Activated effector memory CD4-positive, alpha-beta T cell treated with Interleukin-2 at 50 U/mL for 16 hours (primary cell): ENCODE results near the gene KRTAP23-1.

Source experiments
- DNase-seq: peaks from one replicate; pipeline ENCODE4 v3.0.0-alpha.2; 2020

Gene KRTAP23-1

GRCh38 chr21:30348506-30348905, at the start of gene KRTAP23-1:
TSS of gene KRTAP23-1 (minus strand) at chr21:30348606. CDS start at chr21:30348606, 0 bp downstream.
- no peak for DNase-seq

- DNase-seq, result no peak
Observed at GRCh38 chr21:30395731-30396130, 47.3 kb upstream of the KRTAP23-1 start, which contains the start of gene KRTAP13-1. TSS of gene KRTAP13-1 (plus strand) at chr21:30396031. CDS start at chr21:30396087, 56 bp downstream.

- DNase-seq, result no peak
Observed at GRCh38 chr21:30391492-30392025, 43.2 kb upstream of the KRTAP23-1 start.

- DNase-seq, result no peak
Observed at GRCh38 chr21:30382201-30382600, 33.8 kb upstream of the KRTAP23-1 start.

- no peak for DNase-seq
Observed at GRCh38 chr21:30372139-30372770, 23.8 kb upstream of the KRTAP23-1 start, which contains the start of gene KRTAP13-2. TSS of gene KRTAP13-2 (minus strand) at chr21:30372271. CDS start at chr21:30372213, 58 bp downstream.

- DNase-seq, result no peak
Observed at GRCh38 chr21:30355906-30356305, 7.5 kb upstream of the KRTAP23-1 start.

- no peak for DNase-seq
Observed at GRCh38 chr21:30354308-30355005, 6.1 kb upstream of the KRTAP23-1 start.

- DNase-seq, result no peak
Observed at GRCh38 chr21:30351534-30351933, 3.1 kb upstream of the KRTAP23-1 start.

- no peak for DNase-seq
Observed at GRCh38 chr21:30349572-30349971, 1.2 kb upstream of the KRTAP23-1 start.

- no peak for DNase-seq
Observed at GRCh38 chr21:30345014-30345413, 3.4 kb downstream of the KRTAP23-1 start.

GRCh38 chr21:30340714-30341573, 7.5 kb downstream of the KRTAP23-1 start:
- DNase-seq, result no peak

GRCh38 chr21:30338717-30339116, 9.7 kb downstream of the KRTAP23-1 start:
- DNase-seq, result no peak

GRCh38 chr21:30337772-30338171, 10.6 kb downstream of the KRTAP23-1 start:
- no peak for DNase-seq

- no peak for DNase-seq
Observed at GRCh38 chr21:30337276-30337744, 11.1 kb downstream of the KRTAP23-1 start, which contains the start of gene KRTAP27-1. TSS of gene KRTAP27-1 (minus strand) at chr21:30337694. CDS start at chr21:30337668, 26 bp downstream.

GRCh38 chr21:30336596-30336995, 11.8 kb downstream of the KRTAP23-1 start:
- no peak for DNase-seq

GRCh38 chr21:30333736-30334135, 14.7 kb downstream of the KRTAP23-1 start:
- DNase-seq, result no peak

- DNase-seq, result no peak
Observed at GRCh38 chr21:30332681-30333080, 15.7 kb downstream of the KRTAP23-1 start.

GRCh38 chr21:30329203-30329875, 19.1 kb downstream of the KRTAP23-1 start:
- DNase-seq, result no peak

GRCh38 chr21:30326390-30326789, 22.0 kb downstream of the KRTAP23-1 start:
- no peak for DNase-seq

GRCh38 chr21:30320215-30320614, 28.2 kb downstream of the KRTAP23-1 start, which contains the start of gene KRTAP26-1:
TSS of gene KRTAP26-1 (minus strand) at chr21:30320315. CDS start at chr21:30320035, 280 bp downstream.
- no peak for DNase-seq

GRCh38 chr21:30315701-30316100, 32.7 kb downstream of the KRTAP23-1 start:
- DNase-seq, result no peak

- DNase-seq, result no peak
Observed at GRCh38 chr21:30306884-30307283, 41.5 kb downstream of the KRTAP23-1 start.
